AG04449 (cell line): Measurements from ENCODE around the gene KANK4.

Source experiments
- CTCF ChIA-PET: fragments of 350-600 bp; formaldehyde crosslinking; extraction: SDS; loops from one replicate; lab custom pipeline; 2021; ENCODE audit warnings: antibody characterized with exemption; lab: Yijun Ruan, JAX
- POLR2A ChIA-PET: fragments of 400-600, 350-600 bp; formaldehyde crosslinking; extraction: SDS; loops from one replicate; lab custom pipeline; 2020; ENCODE audit warnings: antibody characterized with exemption, inconsistent platforms; lab: Yijun Ruan, JAX
- DNase-seq: peaks from one replicate; pipeline ENCODE4 v3.0.0-alpha.2; 2010; ENCODE audit warnings: low read depth, low spot score
- H3K4me3 ChIP-seq: 2 replicates; pipeline ENCODE4 v1.5.1; 2011; ENCODE audit warnings: low read depth, mild to moderate bottlenecking, control low read depth, low read length
- CTCF ChIP-seq: IDR thresholded peaks from one replicate; pipeline ENCODE4 v1.5.1; 2011; ENCODE audit warnings: mild to moderate bottlenecking, moderate library complexity, low read length, control low read depth, inconsistent platforms; ENCODE audit not compliant: insufficient read depth; ENCODE audit errors: missing control alignments

KANK4 gene

GRCh38 chr1:62233926-62234450, 85.2 kb downstream of the KANK4 start:
- no peak overlapping the region for H3K4me3 ChIP-seq
- ChIA-PET POLR2A (interaction anchor here (0.6 kb wide), 1 partner anchor 355 kb away, joined by 3 read pairs; no protein-coding TSS in a partner anchor), CTCF (no interaction called here)
- no peak for DNase-seq
- no peak for TF ChIP-seq CTCF

GRCh38 chr1:62232871-62233278, 86.4 kb downstream of the KANK4 start:
- H3K4me3 ChIP-seq: no peak overlapping the region
- DNase-seq: no peak
- ChIA-PET POLR2A (no interaction called here), CTCF (no interaction called here)
- TF ChIP-seq CTCF: no peak

DNA sequence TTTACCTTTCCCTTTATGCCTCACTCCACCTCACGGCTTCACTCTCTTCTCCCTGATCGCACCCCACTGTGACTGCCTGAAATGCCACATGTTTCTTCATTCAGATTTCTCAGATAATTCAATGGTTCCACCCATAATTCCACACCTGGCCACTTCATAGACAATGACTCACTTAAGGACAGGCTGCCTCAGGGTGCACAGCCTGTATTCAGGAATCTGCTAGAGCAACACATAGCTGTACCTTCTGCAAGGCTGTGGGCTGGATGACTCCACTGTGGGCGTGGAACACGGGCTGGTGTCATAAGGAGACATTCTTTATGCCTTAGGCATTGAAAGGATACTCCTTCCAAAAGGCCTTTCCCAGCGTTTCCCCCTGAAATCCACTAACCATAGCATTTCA, 88.5 kb downstream of the KANK4 start:
- ChIA-PET CTCF (no interaction called here), POLR2A (no interaction called here)
- DNase-seq: peak; percentile 3
- no peak for TF ChIP-seq CTCF
- H3K4me3 ChIP-seq: no peak overlapping the region

- ChIA-PET CTCF (interaction anchor here (1.2 kb wide), 1 partner anchor 147 kb away, joined by 3 read pairs; no protein-coding TSS in a partner anchor), POLR2A (no interaction called here)
- TF ChIP-seq CTCF: no peak
These were observed 89.3 kb downstream of the KANK4 start for GRCh38 chr1:62229932-62230331.

GRCh38 chr1:62229468-62229867, 89.8 kb downstream of the KANK4 start:
- CTCF ChIA-PET: interaction anchor here (1.2 kb wide), 1 partner anchor 146 kb away, joined by 3 read pairs; no protein-coding TSS in a partner anchor
- POLR2A ChIA-PET: no interaction called here
- TF ChIP-seq CTCF: no peak
- no peak overlapping the region for H3K4me3 ChIP-seq
- DNase-seq: no peak

More at GRCh38 chr1:62229932-62230331, 89.3 kb downstream of the KANK4 start:
- no peak for DNase-seq
- no peak overlapping the region for H3K4me3 ChIP-seq

GRCh38 chr1:62228883-62229187, 90.4 kb downstream of the KANK4 start:
- no peak overlapping the region for H3K4me3 ChIP-seq
- ChIA-PET POLR2A (no interaction called here), CTCF (interaction anchor here (1.2 kb wide), 1 partner anchor 146 kb away, joined by 3 read pairs; no protein-coding TSS in a partner anchor)
- DNase-seq: no peak
- no peak for TF ChIP-seq CTCF
